HG03460 (cell line): Measurements from ENCODE around the gene ERLIN1.

Experiments
- ATAC-seq: cut with Tn5 transposase; IDR thresholded peaks from one replicate; pipeline ENCODE4 v1.9.1; 2021; ENCODE audit not compliant: unreplicated experiment

The ERLIN1 gene

GRCh38 chr10:100185364-100186252 lies at the start of gene ERLIN1:
TSS of gene ERLIN1 (minus strand) at chr10:100186029. CDS start at chr10:100185626, 403 bp downstream.
- peak; percentile 89 for ATAC-seq

GRCh38 chr10:100232101-100232500 lies 46.3 kb upstream of the ERLIN1 start:
- no peak for ATAC-seq

GRCh38 chr10:100229819-100230422 lies 44.1 kb upstream of the ERLIN1 start:
- ATAC-seq: no peak

GRCh38 chr10:100223879-100224278 lies 38.0 kb upstream of the ERLIN1 start:
- ATAC-seq: no peak

GRCh38 chr10:100222529-100222928 lies 36.7 kb upstream of the ERLIN1 start:
- no peak for ATAC-seq

GRCh38 chr10:100216006-100216405 lies 30.2 kb upstream of the ERLIN1 start:
- no peak for ATAC-seq

GRCh38 chr10:100209303-100209702 lies 23.5 kb upstream of the ERLIN1 start:
- no peak for ATAC-seq

GRCh38 chr10:100208276-100208675 lies 22.4 kb upstream of the ERLIN1 start:
- ATAC-seq: no peak

GRCh38 chr10:100204370-100204769 lies 18.5 kb upstream of the ERLIN1 start:
- no peak for ATAC-seq

GRCh38 chr10:100201549-100201948 lies 15.7 kb upstream of the ERLIN1 start:
- no peak for ATAC-seq

- ATAC-seq: no peak
These were observed 8.9 kb upstream of the ERLIN1 start for GRCh38 chr10:100194711-100195110.

- no peak for ATAC-seq
These were observed 6.5 kb upstream of the ERLIN1 start for GRCh38 chr10:100192350-100192749.

GRCh38 chr10:100186253-100187212 lies 704 bp upstream of the ERLIN1 start:
- peak; percentile 44 for ATAC-seq

GRCh38 chr10:100184840-100185239 lies 989 bp downstream of the ERLIN1 start:
- no peak for ATAC-seq

GRCh38 chr10:100184426-100184825 lies 1.4 kb downstream of the ERLIN1 start:
- no peak for ATAC-seq

GRCh38 chr10:100183481-100183880 lies 2.3 kb downstream of the ERLIN1 start:
- ATAC-seq: no peak

- ATAC-seq: no peak
These were observed 2.9 kb downstream of the ERLIN1 start for GRCh38 chr10:100182908-100183307.

GRCh38 chr10:100182281-100182680 lies 3.5 kb downstream of the ERLIN1 start:
- no peak for ATAC-seq

- no peak for ATAC-seq
These were observed 10.0 kb downstream of the ERLIN1 start for GRCh38 chr10:100175875-100176274.

GRCh38 chr10:100174699-100175677 lies 10.8 kb downstream of the ERLIN1 start:
- peak; percentile 93 for ATAC-seq
